NAMALWA (cell line): ENCODE measurements around the gene PTH2.

ENCODE experiments used
- DNase-seq: peaks from one replicate; pipeline ENCODE4 v3.0.0-alpha.2; 2015; ENCODE audit warnings: low spot score

The PTH2 gene

DNA sequence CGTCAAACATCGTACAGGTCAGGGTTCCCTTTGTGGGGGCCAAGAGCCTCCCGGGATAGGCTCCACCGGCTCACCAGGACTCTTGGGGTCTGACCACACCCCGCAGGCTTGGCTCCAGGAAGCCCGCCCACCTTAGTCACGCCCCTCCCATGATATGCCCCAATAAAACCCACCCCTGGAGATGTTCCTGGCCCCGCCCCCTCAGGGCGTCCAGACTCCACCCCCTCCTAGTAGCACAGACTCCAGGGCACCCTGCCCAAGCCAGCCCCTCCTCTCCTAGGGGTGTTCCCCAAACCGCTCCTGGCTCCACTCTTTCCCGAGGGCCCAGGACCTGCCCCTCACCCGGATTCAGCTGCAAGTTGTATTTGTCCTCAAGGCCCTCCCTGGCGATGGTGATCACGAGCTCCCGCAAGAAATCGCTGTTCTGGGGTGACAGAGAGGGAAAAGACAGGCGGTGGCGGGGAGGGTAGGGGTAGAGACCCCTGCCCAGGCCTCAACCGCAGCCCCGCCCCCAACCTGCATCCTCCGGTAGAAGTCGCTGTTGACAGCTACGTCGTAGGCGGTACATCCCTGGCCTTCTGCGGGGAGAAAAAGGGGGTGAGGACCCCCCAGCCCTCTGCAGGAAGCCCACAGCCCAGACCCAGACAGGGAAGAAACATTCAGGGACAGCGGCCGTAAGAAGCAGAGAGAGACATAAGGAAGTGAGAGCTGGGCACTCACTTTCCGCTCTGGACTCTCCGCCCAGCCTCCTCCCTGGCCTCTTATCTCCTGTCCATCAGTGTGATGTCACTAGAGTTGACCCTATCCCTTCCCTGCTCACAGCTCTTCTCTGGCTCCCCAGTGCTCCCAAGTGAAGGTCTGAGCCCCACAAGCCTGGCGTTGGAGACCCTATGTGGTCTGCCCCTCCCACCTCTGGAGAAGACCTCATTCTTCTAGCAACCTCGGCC, 24.5 kb upstream of the PTH2 start:
- DNase-seq = peak; percentile 86

DNA sequence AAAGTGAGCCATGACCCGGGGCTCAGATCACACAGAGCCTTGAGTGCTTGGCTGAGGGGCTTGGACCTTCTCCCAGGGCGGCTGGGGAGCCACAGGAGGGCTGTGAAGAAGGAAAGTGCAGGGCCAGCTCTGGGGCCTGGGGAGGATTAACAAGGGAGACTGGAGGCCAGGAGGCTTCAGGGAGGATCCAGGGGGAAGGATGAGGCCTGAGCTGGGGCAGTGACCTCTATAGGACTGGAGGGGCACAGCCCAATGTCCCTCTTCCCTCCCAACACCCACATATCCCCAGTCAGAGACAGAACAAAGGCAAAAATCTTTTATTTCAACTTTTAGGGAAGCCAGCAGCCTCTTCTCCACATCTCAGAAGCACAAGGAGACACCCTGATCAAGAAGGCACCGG, 22.8 kb upstream of the PTH2 start:
- DNase-seq = no peak

DNA sequence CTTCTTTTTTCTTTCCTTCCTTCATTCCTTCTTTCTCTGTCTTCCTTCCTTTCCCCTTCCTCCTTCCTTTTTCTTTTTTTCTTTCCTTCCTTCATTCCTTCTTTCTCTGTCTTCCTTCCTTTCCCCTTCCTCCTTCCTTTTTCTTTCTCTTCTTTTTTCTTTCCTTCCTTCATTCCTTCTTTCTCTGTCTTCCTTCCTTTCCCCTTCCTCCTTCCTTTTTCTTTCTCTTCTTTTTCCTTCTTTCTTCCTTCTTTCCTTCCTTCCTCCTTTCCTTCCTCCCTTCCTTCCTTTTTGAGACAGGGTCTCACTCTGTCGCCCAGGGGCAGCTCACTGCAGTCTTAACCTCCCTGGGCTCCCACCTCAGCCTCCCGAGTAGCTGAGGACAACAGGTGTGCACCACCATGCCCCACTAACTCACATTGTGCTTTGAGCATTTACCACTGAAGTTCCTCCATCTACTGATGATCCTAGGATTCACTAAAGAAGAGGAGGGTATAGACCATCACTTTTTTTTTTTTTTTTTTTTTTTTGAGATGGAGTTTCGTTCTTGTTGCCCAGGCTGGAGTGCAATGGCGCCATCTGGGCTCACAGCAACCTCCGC, 21.0 kb upstream of the PTH2 start:
- DNase-seq = peak; percentile 35

DNA sequence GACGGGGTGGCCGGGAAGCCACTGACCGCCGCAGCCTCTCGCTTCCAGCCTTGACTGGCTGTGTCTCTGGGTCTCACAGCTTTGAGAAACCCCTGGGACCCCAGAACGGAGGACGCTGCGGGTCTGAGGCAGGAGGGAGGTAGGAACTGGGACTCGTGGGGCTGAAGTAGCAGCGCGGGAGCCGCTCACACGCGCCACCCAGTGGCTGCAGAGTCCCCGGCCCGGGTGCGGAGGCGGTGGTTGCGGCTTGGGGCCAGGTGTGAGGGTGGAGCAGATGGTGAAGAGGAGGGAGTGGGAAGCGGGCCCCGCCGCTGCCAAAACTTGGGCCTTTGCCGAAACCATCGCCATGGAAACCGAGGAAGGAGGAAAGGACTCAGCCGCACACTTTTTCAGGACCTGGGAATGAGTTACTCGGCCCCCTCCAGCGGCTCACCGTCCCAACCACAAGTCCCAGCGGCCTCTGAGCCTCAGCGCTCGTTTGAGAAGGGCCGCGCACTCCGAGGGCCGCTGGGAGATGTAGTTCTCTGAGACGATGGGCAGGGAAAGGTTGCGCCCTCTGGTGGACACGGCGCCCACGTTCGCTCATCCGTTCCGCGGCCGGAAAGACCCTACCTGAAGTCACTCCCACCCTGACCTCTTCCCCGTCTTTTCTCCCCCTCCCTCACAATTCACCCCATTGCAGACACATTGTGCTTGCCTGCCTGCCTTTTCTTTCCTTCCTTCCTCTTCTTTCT, 20.3 kb upstream of the PTH2 start:
- peak; percentile 94 for DNase-seq

DNA sequence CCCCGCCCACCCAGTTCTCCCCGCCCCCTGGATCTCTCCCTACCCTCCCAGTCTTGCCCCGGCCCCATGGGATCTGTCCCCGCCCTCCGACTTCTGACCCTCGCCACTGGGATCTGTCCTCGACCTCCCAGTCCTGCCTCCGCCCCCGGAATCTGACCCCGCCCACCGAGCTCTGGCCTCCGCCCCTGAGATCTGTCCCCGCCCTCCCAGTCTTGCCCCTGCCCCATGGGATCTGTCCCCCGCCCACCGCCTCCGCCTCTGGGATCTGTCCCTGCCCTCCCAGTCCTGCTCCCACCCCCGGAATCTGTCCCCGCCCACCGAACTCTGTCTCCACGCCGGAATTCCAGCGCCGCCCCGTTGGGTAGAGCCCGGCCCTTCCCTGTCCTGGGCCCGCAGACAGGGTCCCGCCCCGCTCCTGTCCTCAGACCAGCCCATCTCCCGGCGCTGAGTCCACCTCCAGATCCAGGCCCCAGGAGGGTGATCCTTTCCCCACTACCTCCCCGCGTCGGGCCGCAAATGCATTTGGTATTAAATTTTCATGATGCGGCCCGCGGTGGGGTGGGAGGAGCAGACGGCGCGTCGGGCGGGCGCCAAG, 19.6 kb upstream of the PTH2 start:
- DNase-seq = peak; percentile 66

DNA sequence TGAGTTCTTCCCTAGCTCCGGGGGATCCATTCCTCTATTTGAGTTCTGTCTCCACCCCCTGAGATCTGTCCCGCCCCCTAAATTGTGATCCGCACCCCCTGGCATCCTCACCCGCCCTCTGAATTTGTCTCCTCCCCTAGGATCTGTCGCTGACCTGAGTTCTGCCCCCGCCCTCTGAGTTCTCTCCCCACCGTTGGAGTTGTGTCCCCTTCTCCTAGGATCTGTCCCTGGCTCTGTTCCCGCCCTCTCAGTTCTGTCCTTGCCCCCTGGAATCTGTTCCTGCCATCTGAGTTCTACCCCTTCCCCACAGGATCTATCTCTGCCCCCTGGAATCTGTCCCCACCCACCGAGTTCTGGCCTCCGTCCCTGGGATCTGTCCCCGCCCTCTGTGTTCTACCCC, 19.1 kb upstream of the PTH2 start:
- DNase-seq = peak; percentile 55

DNA sequence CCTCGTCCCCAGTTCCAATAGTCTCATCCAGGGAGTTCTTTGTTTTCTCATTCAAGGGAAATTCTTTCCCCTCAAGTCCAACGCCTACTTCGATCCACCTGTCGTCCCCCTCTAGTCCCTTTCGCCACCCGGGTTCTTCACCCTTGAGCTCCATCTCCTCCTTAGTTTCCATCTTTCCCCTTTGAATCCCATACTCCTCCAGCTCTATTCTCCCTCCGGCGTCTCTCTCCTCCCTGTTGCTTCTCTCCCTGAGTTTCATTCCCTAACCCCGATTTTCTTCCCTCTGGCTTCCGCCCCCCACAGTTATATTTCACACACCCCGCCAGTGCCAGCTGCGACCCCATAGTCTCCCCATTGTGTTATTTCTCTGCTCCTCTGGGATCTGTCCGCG, 18.7 kb upstream of the PTH2 start:
- no peak for DNase-seq

DNA sequence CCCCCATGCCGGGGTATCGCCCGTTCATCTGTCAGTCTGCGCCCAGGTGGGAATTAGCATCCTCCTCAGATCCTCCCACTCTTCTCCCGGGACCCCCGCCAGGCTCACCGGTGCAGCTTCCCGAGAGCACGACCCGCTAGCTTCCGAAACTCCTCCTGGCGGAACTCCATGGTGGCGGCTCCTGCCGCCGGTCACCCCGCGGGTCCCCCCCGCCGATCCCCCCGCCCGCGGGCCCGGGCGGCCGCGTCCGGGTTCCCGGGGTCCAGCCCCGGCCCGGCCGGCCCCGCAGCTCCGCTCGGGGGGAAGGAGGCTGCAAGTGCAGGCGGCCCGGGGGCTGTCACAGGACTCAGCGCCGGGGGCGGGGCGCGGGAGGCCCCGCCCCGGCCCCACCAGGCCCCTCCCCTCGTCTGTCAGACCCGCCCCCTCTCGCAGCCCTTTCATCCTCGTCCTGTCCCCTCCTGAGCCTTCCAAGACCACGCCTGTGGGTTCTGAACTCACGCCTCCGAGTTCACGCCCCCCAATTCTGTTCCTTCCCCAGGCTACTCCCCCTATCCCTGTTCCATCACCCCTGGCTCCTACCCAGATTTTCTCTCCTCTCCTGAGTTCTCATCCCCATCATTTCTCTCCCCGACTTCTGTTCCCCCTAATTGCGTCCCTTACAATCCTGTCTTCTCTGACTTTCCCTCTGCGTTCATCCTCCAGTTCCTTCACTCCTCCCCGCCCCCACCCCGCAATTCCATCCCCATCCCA, 18.1 kb upstream of the PTH2 start, which contains the start of gene SLC17A7:
Gene SLC17A7, minus strand, starts transcription at position 318 of the 750 bp plus-strand sequence. Its CDS starts 148 bp downstream, at position 170.
- DNase-seq = peak; percentile 67

DNA sequence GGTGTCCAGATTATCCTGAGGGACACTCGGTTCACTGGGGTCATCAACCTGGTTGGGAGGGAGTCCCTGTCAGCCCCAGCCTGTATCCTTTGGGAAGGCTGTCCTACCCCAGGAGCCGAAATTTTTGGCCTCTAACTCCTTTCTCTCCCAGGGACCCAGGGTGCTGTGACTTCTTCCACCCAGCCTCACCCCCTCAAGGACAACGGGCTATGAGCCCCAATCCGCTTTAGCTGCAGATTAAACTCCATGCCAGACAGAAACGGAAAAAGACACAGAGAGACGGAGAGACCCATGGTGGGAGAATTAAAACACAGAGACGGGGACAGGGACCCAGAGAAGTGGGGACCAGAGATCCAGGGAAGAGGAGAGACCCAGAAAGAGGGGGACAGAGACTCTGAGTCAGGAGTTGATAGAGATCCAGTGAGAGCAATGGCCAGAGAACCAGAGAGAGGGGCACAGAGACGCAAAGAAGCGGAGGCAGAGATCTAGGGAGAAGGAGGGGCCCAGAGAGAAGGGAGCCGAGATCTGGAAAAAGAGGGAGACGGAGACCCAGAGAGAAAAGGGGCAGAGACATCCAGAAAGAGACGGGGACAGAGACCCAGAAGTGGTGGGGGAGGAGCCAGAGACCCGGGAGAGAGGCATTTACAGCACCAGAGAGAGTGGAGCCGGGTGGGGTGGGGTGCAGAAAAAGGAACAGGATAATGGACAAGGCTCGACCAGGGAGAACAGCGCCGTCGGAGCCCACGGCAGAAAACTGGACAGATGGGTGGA, 17.4 kb upstream of the PTH2 start:
- no peak for DNase-seq

DNA sequence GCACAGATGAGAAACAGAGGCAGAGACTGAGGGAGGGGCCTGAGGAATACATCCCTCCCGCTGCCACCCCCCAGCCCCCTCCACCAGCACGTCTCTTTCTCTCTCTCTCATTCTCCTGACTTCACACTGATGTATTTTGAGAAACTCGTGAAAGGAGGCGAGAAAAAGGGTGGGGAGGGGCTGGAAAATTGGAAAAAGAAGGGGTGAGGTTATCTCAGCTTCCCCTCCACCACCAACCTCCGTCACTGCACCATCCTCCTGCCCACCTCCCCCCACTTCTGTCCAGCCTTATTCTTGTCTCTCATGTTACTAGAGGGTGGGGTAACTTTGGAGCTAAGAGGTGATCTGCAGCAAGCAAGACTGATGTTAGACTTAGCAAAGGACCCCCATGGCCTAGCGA, 16.6 kb upstream of the PTH2 start:
- DNase-seq = no peak

DNA sequence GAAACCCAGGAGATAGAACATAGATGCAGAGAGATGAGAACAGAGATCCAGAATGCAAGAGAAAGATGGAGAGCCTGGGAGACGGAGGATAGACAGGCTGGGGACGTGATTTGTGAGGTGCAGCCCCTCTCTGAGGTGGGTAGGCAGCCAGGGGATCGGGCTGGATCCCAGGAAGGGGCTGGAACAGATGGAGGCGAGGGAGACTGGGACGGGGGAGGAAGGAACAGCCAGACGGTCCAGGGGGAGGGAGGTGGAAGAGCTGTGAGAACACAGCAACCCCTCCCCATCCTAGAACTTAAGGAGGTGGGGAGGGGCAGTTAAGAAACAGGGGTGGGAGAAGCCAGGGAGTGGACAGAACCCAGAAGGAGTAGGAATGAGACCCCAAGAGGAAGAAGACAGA, 15.0 kb upstream of the PTH2 start:
- no peak for DNase-seq

DNA sequence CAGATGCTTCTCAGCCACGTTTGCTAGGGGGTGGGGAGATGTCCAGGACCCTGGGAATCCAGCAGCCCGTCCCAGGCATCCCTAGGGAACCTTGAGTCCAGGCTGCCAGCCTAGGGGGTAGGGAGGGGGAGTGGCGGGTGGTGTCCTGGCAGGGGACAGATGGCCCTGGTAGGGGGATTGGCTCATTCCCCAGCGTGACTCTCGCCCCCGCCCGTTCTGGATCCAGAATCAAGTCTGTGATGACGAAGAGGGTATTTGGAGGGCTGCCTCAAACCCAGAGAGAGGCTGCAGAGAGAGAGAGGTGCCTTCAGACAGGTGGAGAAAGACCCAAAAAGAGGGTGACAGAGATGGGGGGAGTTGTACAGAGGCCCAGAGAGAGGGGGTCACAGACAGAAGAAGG, 14.0 kb upstream of the PTH2 start:
- DNase-seq = no peak

DNA sequence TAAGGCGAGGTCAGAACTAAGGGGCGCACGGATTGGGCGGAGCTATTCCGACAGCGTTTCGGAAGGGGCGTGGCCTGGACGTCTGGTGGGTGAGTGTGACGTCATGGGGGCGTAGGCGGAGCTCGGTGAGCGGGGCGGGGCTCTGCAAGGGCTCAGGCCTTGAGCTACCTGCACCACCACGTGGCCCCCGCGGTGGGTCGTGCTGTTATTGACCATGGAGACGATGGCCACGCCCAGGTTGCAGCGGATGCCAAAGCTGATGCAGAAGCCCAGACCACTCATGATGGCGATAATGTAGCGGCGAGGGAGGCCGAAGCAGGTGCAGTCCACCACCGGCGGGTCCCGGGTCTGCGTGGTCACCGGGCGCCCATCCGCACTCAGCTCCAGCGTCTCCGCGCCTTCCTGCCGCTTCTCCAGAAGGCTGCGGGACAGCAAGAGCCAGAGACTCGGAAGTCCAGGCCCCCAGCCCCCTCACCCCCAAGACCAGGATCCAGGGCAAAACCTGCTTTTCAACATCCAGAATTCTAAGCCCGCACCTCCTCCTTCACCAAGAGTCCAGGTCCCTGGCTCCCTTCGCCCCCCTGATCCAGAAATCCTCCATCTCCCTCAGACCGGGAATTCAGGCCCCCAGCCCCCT, 13.3 kb upstream of the PTH2 start:
- peak; percentile 67 for DNase-seq

DNA sequence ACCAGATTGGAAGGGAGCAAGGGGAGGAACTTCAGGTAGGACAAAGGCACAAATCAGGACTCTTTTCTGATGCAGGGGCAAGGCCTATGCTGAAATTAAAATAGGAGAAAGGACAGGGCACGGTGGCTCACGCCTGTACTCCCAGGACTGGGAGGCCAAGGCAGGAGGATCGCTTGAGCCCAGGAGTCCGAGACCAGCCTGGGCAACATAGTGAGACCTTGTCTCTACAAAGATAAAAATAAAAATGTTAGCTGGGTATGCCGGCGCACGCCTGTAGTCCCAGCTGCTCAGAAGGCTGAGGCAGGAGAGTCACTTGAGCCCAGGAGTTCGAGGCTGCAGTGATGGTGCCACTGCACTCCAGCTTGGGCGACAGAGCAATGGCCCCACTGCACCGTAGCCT, 12.4 kb upstream of the PTH2 start:
- DNase-seq = no peak

DNA sequence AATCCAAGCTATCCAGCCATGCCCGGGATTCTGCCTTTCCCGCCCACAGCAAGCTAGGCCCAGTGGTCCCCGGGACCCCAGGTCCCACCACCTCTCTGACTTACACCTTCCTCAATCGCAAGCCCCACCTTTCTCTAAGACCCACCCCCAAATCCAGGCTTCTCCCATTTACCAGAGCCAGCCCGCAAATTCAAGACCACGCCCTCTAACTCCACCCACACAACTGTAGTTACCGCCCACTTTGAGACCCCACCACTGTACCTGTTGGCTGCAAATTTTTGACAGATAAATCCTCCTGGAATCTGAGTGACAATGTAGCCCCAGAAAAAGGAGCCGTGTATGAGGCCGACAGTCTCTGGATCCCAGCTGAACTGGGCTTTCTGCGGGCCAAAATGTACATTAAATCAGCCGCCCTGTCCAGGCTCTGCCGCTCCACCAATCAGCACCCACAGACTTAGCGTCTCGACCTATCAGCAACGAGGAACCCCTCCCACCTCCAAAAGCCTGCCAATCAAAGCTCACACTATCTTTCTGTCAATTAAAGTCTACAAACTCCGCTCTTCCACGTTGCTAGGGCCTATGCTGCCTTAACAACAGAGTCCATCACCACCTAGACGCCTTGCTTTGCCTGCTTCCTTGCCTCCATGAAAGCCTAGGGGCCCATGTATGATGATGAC, 11.8 kb upstream of the PTH2 start:
- peak; percentile 58 for DNase-seq

DNA sequence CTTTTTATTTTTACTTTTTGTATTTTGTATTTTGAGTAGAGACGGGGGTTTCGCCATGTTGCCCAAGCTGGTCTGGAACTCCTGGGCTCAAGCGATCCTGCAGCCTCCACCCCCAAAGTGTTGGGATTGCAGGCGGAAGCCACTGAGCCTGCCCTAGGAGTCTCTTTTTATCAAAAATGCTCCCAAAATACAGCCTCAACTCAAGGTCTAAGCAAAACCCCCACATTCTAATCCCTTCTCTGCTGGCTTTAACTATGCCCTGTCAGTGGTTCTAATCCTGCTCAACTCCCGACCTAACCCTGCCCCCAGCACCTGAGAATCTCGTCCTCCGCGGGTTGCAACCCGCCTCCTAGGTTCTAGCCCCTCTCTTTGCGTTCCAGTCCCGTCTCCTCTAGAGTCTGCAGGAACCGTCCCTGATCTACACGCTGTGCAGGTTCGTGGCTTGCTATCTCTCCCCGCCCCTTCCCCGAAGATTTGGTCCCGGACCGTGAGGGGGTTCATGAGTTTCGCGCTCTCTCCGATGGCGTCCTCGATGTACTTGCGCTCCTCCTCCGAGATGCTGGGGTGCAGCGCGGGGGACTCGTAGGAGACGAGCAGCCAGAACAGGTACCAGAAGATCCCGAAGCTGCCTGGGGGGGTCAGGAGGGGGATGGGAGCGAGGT, 10.1 kb upstream of the PTH2 start:
- DNase-seq = no peak

DNA sequence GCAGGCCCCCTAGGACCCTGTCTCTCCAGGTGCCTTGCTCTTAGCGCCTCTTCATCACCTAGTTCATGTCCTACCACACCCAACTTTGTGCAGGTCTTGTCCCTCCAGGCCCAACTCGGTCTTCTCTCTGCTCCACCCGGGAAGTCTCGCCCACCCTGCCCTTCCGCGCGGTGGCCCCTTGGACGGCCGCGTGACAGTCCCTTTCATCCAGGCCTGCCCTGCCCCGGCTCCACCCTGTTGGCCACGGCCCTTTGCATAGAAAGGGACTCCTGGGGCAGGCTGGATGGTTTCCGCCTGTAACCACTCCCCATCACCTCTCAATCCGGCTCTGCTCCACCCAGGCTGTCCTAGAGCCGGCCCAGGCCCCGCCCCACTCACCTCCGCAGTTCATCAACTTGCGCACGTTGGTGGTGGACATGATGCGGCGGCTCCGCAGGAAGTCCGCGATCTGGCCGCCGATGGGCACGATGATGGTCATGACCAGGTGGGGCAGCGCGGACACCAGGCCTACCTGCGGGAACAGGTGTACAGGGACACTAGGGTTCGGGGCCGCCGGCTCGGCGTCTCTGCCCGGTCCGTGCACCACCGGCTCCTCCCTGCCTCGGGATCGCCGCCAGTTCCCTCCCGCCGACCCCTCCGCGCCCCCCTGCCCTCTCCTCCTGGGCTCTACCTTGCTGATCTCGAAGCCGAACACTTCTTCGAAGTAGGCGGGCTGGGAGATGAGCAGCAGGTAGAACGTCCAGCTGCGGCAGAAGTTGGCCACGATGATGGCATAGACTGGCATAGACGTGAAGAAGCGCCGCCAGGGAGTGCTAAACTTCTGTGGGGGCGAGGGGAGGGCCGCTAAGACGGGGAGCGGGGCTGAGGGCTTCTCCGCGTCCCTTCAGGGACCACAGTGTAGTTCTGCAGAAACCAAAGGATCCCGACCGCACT, 9.2 kb upstream of the PTH2 start:
- DNase-seq = no peak

DNA sequence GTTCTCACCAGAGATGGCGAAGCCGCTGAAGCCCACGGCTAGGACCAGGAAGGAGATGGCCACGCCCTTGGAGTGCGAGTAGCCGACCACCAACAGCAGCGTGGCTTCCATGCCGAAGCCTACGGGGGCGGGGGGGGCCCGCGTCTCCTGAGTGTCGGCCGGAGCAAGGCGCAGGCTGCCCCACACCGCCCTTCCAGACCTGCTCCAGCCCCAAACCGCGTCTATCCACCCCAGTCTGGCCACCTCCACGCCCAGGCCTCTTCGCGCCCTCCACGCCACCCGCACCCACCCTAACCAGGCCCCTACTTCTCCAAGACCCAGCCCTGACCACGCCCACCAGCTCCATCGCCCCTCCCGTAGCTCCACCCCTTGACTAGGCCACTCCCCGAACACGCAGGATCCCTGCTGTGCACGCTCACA, 8.1 kb upstream of the PTH2 start:
- DNase-seq = peak; percentile 56
